Esophagus muscularis mucosa (tissue), 4 donors: ENCODE data around the gene BPGM. TPM values are rescaled to one million over a fixed set of nuclear protein-coding genes. Genes with fewer than 3 reads are reported as not detected.

Experiments used
- DNase-seq: peaks from one replicate; pipeline ENCODE4 v3.0.0-alpha.2; 2017; ENCODE audit errors: extremely low spot score
- H3K27ac ChIP-seq, 4 donors: fragments of 200-600 bp; sonication (generic); replicated peaks in 1 of 4; 1 replicate in 3 of 4; 2 replicates in 1 of 4; pipeline ENCODE4 v1.5.1; 2016 to 2019; ENCODE audit warnings: mild to moderate bottlenecking in 1 of 4
- H3K27me3 ChIP-seq, 4 donors: fragments of 200-600 bp; sonication (generic); one replicate each; pipeline versions ENCODE4 v1.5.1 to v1.6.0; 2016 to 2019
- H3K36me3 ChIP-seq, 4 donors: fragments of 200-600 bp; sonication (generic); one replicate each; pipeline ENCODE4 v1.5.1; 2016 to 2019
- H3K4me1 ChIP-seq, 4 donors: fragments of 200-600 bp; sonication (generic); one replicate each; pipeline ENCODE4 v1.5.1; 2016 to 2019
- H3K4me3 ChIP-seq, 4 donors: fragments of 200-600 bp; sonication (generic); 1 replicate in 2 of 4; 2 replicates in 2 of 4; pipeline ENCODE4 v1.5.1; 2016 to 2019; ENCODE audit warnings: mild to moderate bottlenecking in 4 of 4, moderate library complexity in 1 of 4
- H3K9me3 ChIP-seq, 4 donors: fragments of 200-600 bp; sonication (generic); 1 replicate in 3 of 4; 2 replicates in 1 of 4; pipeline ENCODE4 v1.5.1; 2016 to 2019
- CTCF ChIP-seq, 3 experiments: fragments of 200-600 bp in 2 of 3; fragments of 450-650 bp in 1 of 3; sonication (generic) in 2 of 3; IDR thresholded peaks; one replicate each; pipeline ENCODE4 v1.5.1; 2017 to 2019; ENCODE audit warnings: antibody characterized with exemption in 3 of 3, mild to moderate bottlenecking in 2 of 3, moderate library complexity in 1 of 3
- EP300 ChIP-seq: sonication (generic); formaldehyde crosslinking; IDR thresholded peaks from one replicate; pipeline ENCODE4 v1.6.1; 2017; ENCODE audit warnings: antibody characterized with exemption
- POLR2A ChIP-seq: fragments of 450-650 bp; IDR thresholded peaks from one replicate; pipeline ENCODE4 v1.6.1; 2017; ENCODE audit warnings: antibody characterized with exemption, moderate library complexity, mild to moderate bottlenecking, low read depth
- POLR2AphosphoS5 ChIP-seq, 2 donors: sonication (generic); formaldehyde crosslinking; IDR thresholded peaks; one replicate each; pipeline ENCODE4 v1.6.1; 2017; ENCODE audit warnings: antibody characterized with exemption in 2 of 2
- WGBS: methylation state at CpG from one replicate; pipeline ENCODE4 v1.1.5; 2018; 5-methylcytosine and 5-hydroxymethylcytosine counted together
- intact Hi-C: fragments of 100-400 bp; cut with DNase I; formaldehyde crosslinking; loops from one replicate; pipeline ENCODE4 v1.15.1; 2023
- total RNA-seq, 4 donors: library from RNA; depleted of rRNA; stranded (reverse); fragments of >200 nt; gene quantifications; one replicate each; pipeline versions ENCODE4 v1.1.0 to v1.2.1, GENCODE V29; 2016

BPGM gene
- total RNA-seq, 4 donors from 2014 or later = 19.1 to 29.4 (median 22.7) TPM

GRCh38 chr7:134630893-134631292 lies 15.8 kb upstream of the BPGM start:
- no peak overlapping the region for H3K4me3 ChIP-seq
- H3K9me3 ChIP-seq = no peaks in the 10 kb centered on the region
- intact Hi-C loops = no loop called here
- no peak overlapping the region for H3K27ac ChIP-seq
- no peak for DNase-seq
- H3K27me3 ChIP-seq = no peaks in the 10 kb centered on the region
- TF ChIP-seq CTCF (IDR thresholded peaks at IDR 0.05) (no peak), POLR2A (no peak), POLR2AphosphoS5 (IDR thresholded peaks at IDR 0.05) (no peak), EP300 (no peak)
- no peaks in the 10 kb centered on the region for H3K36me3 ChIP-seq
- no peaks in the 10 kb centered on the region for H3K4me1 ChIP-seq

GRCh38 chr7:134632052-134632451 lies 14.6 kb upstream of the BPGM start:
- no peak for TF ChIP-seq EP300
- TF ChIP-seq POLR2AphosphoS5 (IDR thresholded peaks at IDR 0.05) = no peak
- no peak for TF ChIP-seq CTCF (IDR thresholded peaks at IDR 0.05)
- TF ChIP-seq POLR2A = no peak
- H3K27me3 ChIP-seq = no peaks in the 10 kb centered on the region
- no peak for DNase-seq
- H3K4me3 ChIP-seq = no peak overlapping the region
- H3K4me1 ChIP-seq = no peaks in the 10 kb centered on the region
- H3K9me3 ChIP-seq = no peaks in the 10 kb centered on the region
- H3K27ac ChIP-seq = no peak overlapping the region
- intact Hi-C loops = no loop called here
- no peaks in the 10 kb centered on the region for H3K36me3 ChIP-seq

GRCh38 chr7:134632937-134633540 lies 13.6 kb upstream of the BPGM start:
- intact Hi-C loops = no loop called here

GRCh38 chr7:134636008-134636449 lies 10.6 kb upstream of the BPGM start:
- intact Hi-C loops = no loop called here
- H3K9me3 ChIP-seq = no peaks in the 10 kb centered on the region
- H3K4me1 ChIP-seq = peaks cover 0 to 11% (median 0%) of the 10 kb centered on the region in 4 donors
- TF ChIP-seq CTCF (IDR thresholded peaks at IDR 0.05) = no peak
- TF ChIP-seq EP300 = no peak
- no peak for TF ChIP-seq POLR2AphosphoS5 (IDR thresholded peaks at IDR 0.05)
- TF ChIP-seq POLR2A = no peak
- no peak overlapping the region for H3K4me3 ChIP-seq
- H3K27me3 ChIP-seq = no peaks in the 10 kb centered on the region
- H3K27ac ChIP-seq = no peak overlapping the region
- no peak for DNase-seq
- no peaks in the 10 kb centered on the region for H3K36me3 ChIP-seq
- WGBS = 48% methylated on average over 2 of the region's 2 CpGs

More at GRCh38 chr7:134632937-134633540, 13.6 kb upstream of the BPGM start:
- Histone ChIP-seq H3K4me1 (peaks cover 0 to 3% (median 0%) of the 10 kb centered on the region in 4 donors), H3K4me3 (no peak overlapping the region), H3K36me3 (no peaks in the 10 kb centered on the region), H3K9me3 (no peaks in the 10 kb centered on the region), H3K27me3 (no peaks in the 10 kb centered on the region), H3K27ac (no peak overlapping the region)
- WGBS = 41% methylated on average over 5 of the region's 5 CpGs
- no peak for TF ChIP-seq EP300
- no peak for TF ChIP-seq POLR2AphosphoS5 (IDR thresholded peaks at IDR 0.05)
- peak in 2 of 3 experiments; percentile 41 to 47 for TF ChIP-seq CTCF (IDR thresholded peaks at IDR 0.05)
- no peak for DNase-seq

GRCh38 chr7:134637441-134637840 lies 9.2 kb upstream of the BPGM start:
- Histone ChIP-seq H3K27me3 (no peaks in the 10 kb centered on the region), H3K27ac (no peak overlapping the region), H3K9me3 (no peaks in the 10 kb centered on the region), H3K4me3 (no peak overlapping the region), H3K36me3 (no peaks in the 10 kb centered on the region), H3K4me1 (peaks cover 0 to 11% (median 0%) of the 10 kb centered on the region in 4 donors)
- 81% methylated on average over 4 of the region's 4 CpGs for WGBS
- TF ChIP-seq POLR2A = no peak
- no peak for TF ChIP-seq CTCF (IDR thresholded peaks at IDR 0.05)
- TF ChIP-seq EP300 = no peak
- TF ChIP-seq POLR2AphosphoS5 (IDR thresholded peaks at IDR 0.05) = no peak
- DNase-seq = no peak
- intact Hi-C loops = no loop called here
